NCI-H345 treated with DMSO at 0.1 percent for 48 hours (cell line): Measurements from ENCODE around the gene NOTCH1.

Experiments
- DNase-seq: peaks from one replicate; lab custom pipeline; 2025; ENCODE audit not compliant: unreplicated experiment; lab: John Stamatoyannopoulos, UW

NOTCH1 gene

GRCh38 chr9:136487672-136488071 is 58.2 kb downstream of the NOTCH1 start:
- DNase-seq = no peak

- DNase-seq = no peak
These were observed 58.8 kb downstream of the NOTCH1 start for GRCh38 chr9:136486823-136487620.

- DNase-seq = no peak
These were observed 59.7 kb downstream of the NOTCH1 start for GRCh38 chr9:136486131-136486530.

DNA sequence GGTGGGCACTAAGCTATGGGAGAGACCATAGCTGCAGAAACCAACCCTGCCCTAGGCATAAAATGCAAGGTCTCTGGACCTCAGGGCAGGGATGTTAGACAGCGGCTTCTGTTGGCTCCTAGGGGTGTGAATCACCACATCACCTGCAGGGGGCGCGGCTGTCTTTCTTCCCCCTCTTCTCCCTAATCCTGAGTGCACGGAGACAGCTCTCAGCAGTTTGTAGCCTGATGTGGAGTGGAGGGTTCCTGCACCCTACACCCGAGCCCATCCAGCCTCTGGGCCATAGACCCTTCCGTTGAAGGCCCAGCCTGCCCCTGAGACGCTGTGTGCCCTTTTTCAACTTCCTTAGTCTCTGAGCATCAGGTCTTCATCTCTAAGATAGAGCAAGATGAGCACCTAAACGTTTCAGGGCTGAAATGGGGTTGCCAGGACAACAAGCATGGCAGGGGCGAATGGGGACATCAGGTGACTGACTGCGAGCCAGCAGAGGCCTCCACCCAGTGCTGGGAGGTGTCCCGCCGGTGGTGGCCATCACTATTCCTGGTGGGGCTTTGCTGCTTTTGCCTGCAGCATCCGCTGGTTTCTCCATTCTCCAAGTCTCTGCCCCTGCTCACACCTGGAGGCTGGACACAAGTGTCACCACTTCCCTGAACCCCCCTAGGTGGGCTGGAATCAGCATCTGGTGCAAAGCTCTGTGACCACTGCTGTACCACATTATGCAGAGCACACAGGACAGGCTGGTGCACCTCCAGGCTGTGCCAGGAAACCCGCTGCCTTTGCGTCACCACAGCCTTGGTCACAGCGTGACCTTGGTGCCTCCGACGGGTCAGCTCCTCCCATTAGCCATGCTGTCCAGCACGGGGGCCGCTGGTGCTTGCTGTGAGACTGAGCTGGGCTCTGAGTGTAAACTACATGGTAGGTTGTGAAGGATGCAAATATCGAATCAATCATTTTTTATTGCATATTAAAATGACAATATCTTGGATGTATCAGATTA is 60.5 kb downstream of the NOTCH1 start:
- peak; percentile 30 for DNase-seq

DNA sequence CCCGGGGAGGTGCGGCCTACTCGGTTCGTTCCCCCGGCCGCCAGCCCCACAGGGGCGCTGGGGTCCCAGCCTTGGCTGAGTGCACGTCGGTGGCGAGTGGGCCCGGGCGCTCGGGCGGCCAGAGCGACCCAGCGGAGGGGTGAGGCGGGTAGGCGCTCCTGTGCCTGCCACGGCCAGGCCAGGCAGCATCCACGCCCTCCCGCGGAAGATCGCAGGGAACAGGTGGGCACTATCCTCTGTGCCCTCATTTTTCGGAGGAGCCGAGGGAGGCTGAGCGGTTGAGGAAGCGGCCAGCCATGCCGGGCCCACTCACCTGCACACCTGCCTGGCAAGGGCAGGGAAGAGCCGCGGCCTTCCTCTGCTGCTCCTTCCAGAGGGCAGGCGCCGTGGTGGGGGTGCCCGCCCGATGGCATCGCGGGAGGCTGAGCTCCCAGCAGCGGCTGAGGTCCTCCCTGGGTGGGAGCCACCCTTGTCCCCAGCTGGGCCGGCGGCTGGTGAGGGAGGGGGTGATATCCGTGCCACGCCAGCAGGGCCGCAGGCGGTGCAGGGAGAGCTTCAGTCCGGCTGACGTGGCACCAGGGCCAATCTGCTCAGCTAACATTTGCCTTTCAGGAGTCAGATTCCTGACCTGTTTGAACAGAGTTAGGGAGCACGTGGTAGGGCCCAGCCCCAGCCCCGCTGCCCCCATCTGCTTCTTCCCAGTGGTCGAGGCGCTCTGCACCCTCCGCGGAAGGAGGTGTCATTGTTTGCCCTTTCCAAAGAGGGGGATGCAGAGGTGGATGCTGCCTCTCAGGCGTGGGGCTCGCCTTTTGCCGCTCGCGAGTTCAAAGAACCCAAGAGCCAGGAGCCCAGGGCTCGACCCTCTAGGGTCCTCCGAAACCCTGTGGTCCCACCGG is 61.4 kb downstream of the NOTCH1 start:
- DNase-seq = no peak

GRCh38 chr9:136483589-136484152 is 62.2 kb downstream of the NOTCH1 start:
- peak; percentile 87 for DNase-seq

GRCh38 chr9:136482793-136483588 is 62.9 kb downstream of the NOTCH1 start, which contains the start of gene SEC16A:
Gene SEC16A (minus strand): TSS chr9:136483040. CDS start chr9:136477615, 5,425 bp downstream.
- DNase-seq = peak; percentile 97

GRCh38 chr9:136482046-136482792 is 63.6 kb downstream of the NOTCH1 start:
- no peak for DNase-seq

DNA sequence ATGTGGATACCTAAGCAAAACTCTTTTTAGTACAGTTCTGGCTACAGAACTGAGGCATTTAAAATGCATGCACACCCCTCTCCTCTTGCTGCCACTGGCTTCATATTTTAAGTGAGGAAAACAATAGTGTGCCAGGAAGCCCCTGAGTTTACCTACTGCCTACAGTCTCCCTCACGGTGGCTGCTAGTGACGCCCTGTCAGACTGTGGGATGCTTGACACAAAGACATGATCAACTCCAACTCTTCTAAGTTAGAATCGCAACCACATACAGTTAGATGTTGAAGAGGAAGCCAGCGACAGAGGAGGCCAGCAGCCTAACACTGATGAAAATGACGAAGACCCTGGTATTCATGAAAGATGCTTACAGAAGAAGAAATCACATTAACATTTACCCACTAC is 64.3 kb downstream of the NOTCH1 start:
- DNase-seq = no peak

GRCh38 chr9:136476369-136477150 is 69.3 kb downstream of the NOTCH1 start:
- DNase-seq = no peak

- no peak for DNase-seq
These were observed 70.6 kb downstream of the NOTCH1 start for GRCh38 chr9:136474974-136475865.

- DNase-seq = no peak
These were observed 71.7 kb downstream of the NOTCH1 start for GRCh38 chr9:136474021-136474640.

DNA sequence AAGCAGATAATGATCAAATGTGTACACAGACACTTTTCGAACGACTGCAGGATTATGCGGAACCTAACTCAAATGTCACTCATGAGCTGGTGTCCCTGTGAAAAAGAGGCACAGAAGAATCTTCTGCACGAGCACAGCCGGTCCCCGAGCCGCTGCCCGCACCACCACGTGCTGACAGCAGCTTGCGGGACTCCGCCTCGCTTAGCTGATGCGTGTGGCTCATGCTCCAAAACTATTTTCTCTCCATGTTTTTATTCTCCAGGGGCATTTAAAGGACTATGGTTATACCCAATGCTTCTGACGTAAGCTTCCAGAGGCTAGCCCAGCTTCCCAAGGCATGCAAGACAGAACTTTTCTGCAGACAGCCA is 72.5 kb downstream of the NOTCH1 start:
- DNase-seq = no peak

- DNase-seq = no peak
These were observed 73.1 kb downstream of the NOTCH1 start for GRCh38 chr9:136472640-136473353.

- DNase-seq = no peak
These were observed 73.9 kb downstream of the NOTCH1 start for GRCh38 chr9:136471802-136472487.
